GM18511 (cell line): ENCODE results near the gene NGEF.
"Not testable (repeated sequence)": the region's sequence is repeated elsewhere in the genome, so short reads cannot be mapped to it uniquely, and the experiment has no call there.

Source experiments
- ATAC-seq: cut with Tn5 transposase; IDR thresholded peaks from one replicate; pipeline ENCODE4 v1.9.1; 2021; ENCODE audit warnings: mild to moderate bottlenecking, moderate library complexity; ENCODE audit not compliant: unreplicated experiment

Gene NGEF

GRCh38 chr2:232852676-232853075 is 160.4 kb downstream of the NGEF start:
- no peak for ATAC-seq

GRCh38 chr2:232852081-232852480 is 161.0 kb downstream of the NGEF start:
- ATAC-seq: not testable (repeated sequence)

- ATAC-seq: no peak
These were observed 163.0 kb downstream of the NGEF start for GRCh38 chr2:232850039-232850438.

- no peak for ATAC-seq
These were observed 167.0 kb downstream of the NGEF start for GRCh38 chr2:232846055-232846454.

GRCh38 chr2:232843834-232844233 is 169.2 kb downstream of the NGEF start:
- ATAC-seq: no peak

- ATAC-seq: no peak
These were observed 170.4 kb downstream of the NGEF start for GRCh38 chr2:232842689-232843088.

GRCh38 chr2:232839411-232840079 is 173.5 kb downstream of the NGEF start:
- no peak for ATAC-seq

- peak; percentile 91 for ATAC-seq
These were observed 174.6 kb downstream of the NGEF start for GRCh38 chr2:232838406-232838874.

GRCh38 chr2:232836934-232837333 is 176.1 kb downstream of the NGEF start:
- ATAC-seq: no peak

- ATAC-seq: no peak
These were observed 177.3 kb downstream of the NGEF start for GRCh38 chr2:232835687-232836208.

GRCh38 chr2:232833830-232834229 is 179.2 kb downstream of the NGEF start:
- no peak for ATAC-seq

- no peak for ATAC-seq
These were observed 181.6 kb downstream of the NGEF start for GRCh38 chr2:232831496-232831895.

- no peak for ATAC-seq
These were observed 183.1 kb downstream of the NGEF start for GRCh38 chr2:232829988-232830387.
